Rectal smooth muscle tissue (tissue), 1 donor: Measurements from ENCODE around the gene MYO3B.
"Not testable (repeated sequence)": the region's sequence is repeated elsewhere in the genome, so short reads cannot be mapped to it uniquely, and the experiment has no call there.

Source experiments
- H3K27ac ChIP-seq: one replicate; pipeline ENCODE4 v1.7.0; 2013; ENCODE audit warnings: low read depth, low read length, inconsistent platforms
- H3K27me3 ChIP-seq: one replicate; pipeline ENCODE4 v1.7.0; 2013; ENCODE audit warnings: low read length; ENCODE audit not compliant: control insufficient read depth, insufficient read depth
- H3K36me3 ChIP-seq: one replicate; pipeline ENCODE4 v1.7.0; 2013; ENCODE audit warnings: low read length; ENCODE audit not compliant: control insufficient read depth, insufficient read depth
- H3K4me1 ChIP-seq: one replicate; pipeline ENCODE4 v1.7.0; 2013; ENCODE audit warnings: low read length; ENCODE audit not compliant: control insufficient read depth, insufficient read depth
- H3K4me3 ChIP-seq: one replicate; pipeline ENCODE4 v1.7.0; 2013; ENCODE audit warnings: low read length
- H3K9ac ChIP-seq: one replicate; pipeline ENCODE4 v1.7.0; 2013; ENCODE audit warnings: low read length

The MYO3B gene

DNA sequence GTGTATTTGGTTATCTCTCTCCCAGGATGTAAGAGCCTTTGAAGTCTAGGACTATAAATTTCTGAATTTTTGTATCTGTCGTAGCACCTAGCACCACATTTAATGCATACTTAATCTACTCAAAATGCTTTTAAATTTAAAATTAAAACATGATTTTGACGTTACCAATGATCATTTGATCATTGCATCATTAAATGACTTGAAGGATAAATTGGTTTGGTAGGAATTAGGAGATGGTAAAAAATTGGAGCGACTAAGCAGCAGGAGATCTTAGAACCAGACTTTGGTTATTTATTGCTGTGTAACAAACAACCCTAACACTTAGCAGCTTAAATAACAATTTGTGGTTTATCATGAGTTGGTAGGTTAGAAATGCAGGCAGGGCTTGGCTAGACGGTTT is 84.9 kb downstream of the MYO3B start:
- Histone ChIP-seq H3K27me3 (no peaks in the 10 kb centered on the region), H3K4me1 (no peaks in the 10 kb centered on the region), H3K4me3 (no peak overlapping the region), H3K36me3 (no peaks in the 10 kb centered on the region), H3K9ac (no peak overlapping the region), H3K27ac (no peak overlapping the region)

- not testable (repeated sequence) for H3K9ac ChIP-seq, H3K4me3 ChIP-seq, H3K27me3 ChIP-seq, H3K27ac ChIP-seq, H3K4me1 ChIP-seq, H3K36me3 ChIP-seq
Measured at GRCh38 chr2:170263728-170264521, 86.0 kb downstream of the MYO3B start.

DNA sequence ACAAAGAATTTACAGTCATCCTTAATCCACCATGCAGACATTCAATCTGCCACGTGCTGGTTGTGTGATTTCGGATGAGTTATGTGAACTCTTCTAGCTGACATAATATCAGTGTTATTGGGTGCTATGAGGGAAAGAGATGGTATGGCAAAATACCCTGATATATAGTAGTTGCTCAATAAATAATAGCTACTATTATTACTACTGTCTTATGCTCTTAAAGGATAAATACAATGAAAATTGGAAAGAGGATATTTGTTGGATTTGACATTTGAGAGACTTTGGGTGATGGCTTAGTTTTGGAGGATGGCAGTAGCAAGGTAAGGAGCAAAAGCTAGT is 86.5 kb downstream of the MYO3B start:
- no peaks in the 10 kb centered on the region for H3K4me1 ChIP-seq
- H3K36me3 ChIP-seq, result no peaks in the 10 kb centered on the region
- no peaks in the 10 kb centered on the region for H3K27me3 ChIP-seq
- H3K27ac ChIP-seq, result no peak overlapping the region
- no peak overlapping the region for H3K9ac ChIP-seq
- no peak overlapping the region for H3K4me3 ChIP-seq

DNA sequence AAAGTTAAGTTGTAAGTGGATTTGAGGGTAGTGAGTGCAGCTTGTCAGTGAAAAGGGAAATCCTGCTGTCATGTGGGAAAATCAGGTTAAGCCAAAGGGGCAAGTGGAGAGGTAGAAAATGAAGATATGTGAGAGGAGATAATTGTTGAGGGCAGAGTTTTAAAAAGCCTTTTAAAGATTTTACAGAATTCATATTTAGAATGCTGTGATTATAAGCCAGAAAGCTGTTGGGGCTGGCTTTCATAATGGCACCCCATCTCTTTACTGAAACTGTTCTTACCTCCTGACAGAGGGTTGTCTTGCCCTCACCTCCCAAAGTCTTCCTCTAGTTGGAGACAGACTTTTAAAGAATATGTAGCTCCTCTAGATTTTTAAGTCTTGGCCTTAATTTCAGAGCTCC is 86.9 kb downstream of the MYO3B start:
- Histone ChIP-seq H3K36me3 (no peaks in the 10 kb centered on the region), H3K4me3 (no peak overlapping the region), H3K9ac (no peak overlapping the region), H3K4me1 (no peaks in the 10 kb centered on the region), H3K27ac (no peak overlapping the region), H3K27me3 (no peaks in the 10 kb centered on the region)

DNA sequence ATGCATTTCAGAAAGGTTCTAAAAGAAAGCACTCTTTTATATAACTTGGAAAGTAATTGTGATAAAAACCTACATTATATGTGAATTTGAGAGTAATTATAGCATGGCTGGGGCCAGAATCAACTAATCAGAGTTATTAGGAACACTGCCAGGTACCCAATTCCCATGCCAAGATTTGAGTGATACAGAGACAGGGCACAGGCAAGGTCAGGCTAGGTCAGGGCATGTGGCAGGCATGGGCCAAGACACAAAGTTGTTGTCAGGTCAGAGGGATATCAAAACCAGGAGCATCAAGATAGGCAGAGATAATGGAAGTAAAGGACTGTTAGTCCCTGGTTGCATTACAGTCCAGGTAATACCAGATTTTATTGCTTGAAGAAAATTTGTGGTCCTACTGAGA is 87.4 kb downstream of the MYO3B start:
- H3K27me3 ChIP-seq, result no peaks in the 10 kb centered on the region
- H3K36me3 ChIP-seq, result no peaks in the 10 kb centered on the region
- no peak overlapping the region for H3K4me3 ChIP-seq
- no peak overlapping the region for H3K9ac ChIP-seq
- H3K4me1 ChIP-seq, result no peaks in the 10 kb centered on the region
- no peak overlapping the region for H3K27ac ChIP-seq

DNA sequence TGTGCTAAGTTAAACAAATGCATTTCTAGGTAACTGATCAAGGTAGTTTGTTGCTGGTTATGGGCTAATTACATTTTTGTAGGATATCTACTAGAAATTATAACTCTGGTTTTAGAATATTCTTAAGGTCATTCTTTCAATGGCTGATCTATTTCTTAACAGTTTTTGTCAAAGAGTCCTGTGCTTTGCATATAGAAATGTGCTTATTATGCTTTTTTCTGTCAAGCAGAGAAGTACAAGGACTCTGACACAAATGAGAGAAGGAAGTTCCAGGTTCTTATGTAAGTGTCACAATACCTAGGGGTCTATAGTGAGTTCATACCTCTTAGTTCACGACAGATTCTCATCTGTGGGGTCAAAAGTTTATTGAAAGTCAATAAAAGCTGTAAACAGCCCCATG is 88.4 kb downstream of the MYO3B start:
- no peaks in the 10 kb centered on the region for H3K36me3 ChIP-seq
- H3K27ac ChIP-seq, result no peak overlapping the region
- no peak overlapping the region for H3K9ac ChIP-seq
- no peaks in the 10 kb centered on the region for H3K27me3 ChIP-seq
- H3K4me3 ChIP-seq, result no peak overlapping the region
- no peaks in the 10 kb centered on the region for H3K4me1 ChIP-seq

DNA sequence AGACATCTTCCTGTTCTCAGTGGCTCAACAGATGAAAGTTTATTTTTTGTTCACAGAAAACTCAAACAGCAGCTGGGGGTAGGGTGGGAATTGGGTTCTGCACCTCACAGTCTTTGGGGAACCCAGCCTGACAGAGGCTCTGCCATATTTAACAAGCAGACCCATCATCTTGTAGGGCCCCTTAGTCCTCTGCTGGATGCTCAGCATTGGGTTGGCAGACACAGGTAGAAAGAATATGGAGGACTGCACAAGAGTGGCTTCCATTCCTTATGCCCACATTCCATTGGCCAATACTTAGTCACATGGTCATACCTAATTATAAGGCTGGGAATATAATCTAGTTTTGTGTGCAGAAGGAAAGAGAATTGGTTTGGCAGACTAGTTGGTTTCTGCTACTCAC is 89.1 kb downstream of the MYO3B start:
- Histone ChIP-seq H3K4me1 (no peaks in the 10 kb centered on the region), H3K27ac (no peak overlapping the region), H3K9ac (no peak overlapping the region)

DNA sequence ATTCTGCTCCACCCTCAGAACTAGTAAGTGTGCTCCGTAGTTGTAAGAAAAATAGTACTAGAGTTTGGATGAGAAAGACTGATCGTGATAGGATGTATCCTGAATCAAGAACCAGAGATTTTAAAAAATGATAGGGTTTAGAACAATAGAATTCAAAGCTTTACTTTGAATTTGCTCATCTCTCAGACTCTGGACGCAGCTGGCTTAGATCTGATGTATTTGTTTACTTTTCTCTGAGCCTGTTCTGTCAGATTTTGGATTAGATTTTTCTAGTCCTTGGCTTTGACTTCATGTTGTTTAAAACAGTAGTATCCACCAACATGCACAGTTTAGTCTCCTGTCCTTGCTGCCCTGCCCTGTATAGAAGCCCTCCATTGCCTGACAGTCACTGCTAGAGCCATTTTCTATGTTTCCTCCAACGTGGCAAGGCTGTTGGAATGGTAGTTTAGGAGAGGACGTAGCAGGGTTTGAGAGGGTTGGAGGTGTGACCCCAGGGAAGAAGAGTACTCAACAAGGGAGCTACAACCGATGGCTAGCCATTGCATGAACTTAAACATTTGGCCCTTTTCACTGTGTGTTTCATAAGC is 92.4 kb downstream of the MYO3B start:
- Histone ChIP-seq H3K4me1 (no peaks in the 10 kb centered on the region), H3K36me3 (no peaks in the 10 kb centered on the region), H3K27ac (no peak overlapping the region), H3K27me3 (no peaks in the 10 kb centered on the region), H3K4me3 (no peak overlapping the region), H3K9ac (no peak overlapping the region)

More for the DNA sequence above, 89.1 kb downstream of the MYO3B start:
- H3K4me3 ChIP-seq, result no peak overlapping the region
- H3K36me3 ChIP-seq, result no peaks in the 10 kb centered on the region
- H3K27me3 ChIP-seq, result no peaks in the 10 kb centered on the region

DNA sequence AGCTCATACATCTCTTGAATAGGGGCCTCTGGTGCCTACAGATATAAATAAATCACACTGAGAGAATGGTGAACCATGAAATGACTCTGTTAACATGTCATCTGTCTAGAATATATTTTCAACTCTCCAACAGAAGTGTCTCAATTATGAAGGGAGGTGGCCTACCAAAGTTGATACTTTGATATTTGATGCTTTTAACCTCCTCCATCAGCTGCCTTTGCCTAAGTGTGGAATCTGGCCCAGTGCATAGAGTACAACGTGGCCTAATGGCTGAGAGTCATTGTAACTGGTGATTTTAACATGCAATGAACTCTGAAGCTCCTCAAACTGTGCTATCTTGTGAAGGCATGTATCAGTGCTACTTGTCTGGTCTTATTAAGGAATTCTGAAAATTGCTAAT is 93.4 kb downstream of the MYO3B start:
- Histone ChIP-seq H3K4me1 (no peaks in the 10 kb centered on the region), H3K9ac (no peak overlapping the region), H3K27me3 (no peaks in the 10 kb centered on the region), H3K4me3 (no peak overlapping the region), H3K36me3 (no peaks in the 10 kb centered on the region), H3K27ac (no peak overlapping the region)

GRCh38 chr2:170276056-170276455 is 98.1 kb downstream of the MYO3B start:
- Histone ChIP-seq H3K27ac (no peak overlapping the region), H3K4me1 (no peaks in the 10 kb centered on the region), H3K27me3 (no peaks in the 10 kb centered on the region), H3K9ac (no peak overlapping the region), H3K36me3 (no peaks in the 10 kb centered on the region), H3K4me3 (no peak overlapping the region)

DNA sequence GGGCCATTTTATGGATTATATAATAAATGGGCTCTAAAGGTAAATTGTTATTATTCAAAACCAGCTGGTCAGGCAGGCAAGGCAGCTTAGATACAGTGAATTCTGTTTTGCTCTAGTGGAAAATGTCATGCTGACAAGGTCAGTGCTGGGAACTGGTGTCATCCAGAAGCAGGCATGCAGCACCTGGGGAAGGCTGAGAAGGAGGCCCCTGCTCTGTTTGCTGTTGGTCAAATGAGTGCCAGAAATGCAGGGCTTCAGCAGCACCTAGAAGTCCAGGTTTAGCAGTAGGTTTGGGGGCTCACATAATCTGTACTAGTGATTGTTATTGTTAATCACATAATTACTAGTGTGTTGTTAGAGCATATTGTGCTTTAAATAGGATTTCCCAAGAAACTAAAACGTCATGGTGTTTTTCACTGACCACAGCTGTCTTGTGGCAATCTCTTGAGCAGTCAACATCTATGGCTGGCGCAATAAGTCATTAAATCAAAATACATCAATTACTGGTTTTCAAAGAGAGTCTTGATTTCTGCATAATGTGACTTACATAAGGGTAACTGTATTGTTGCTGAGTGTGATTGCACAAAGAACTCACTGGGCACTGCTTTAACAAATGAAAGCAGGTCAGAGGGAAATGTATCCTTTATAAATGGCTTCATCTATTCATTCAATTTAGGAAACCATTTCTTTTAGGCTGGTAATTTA is 99.1 kb downstream of the MYO3B start:
- H3K9ac ChIP-seq, result no peak overlapping the region
- no peaks in the 10 kb centered on the region for H3K4me1 ChIP-seq
- H3K27me3 ChIP-seq, result no peaks in the 10 kb centered on the region
- no peak overlapping the region for H3K27ac ChIP-seq
- no peak overlapping the region for H3K4me3 ChIP-seq
- no peaks in the 10 kb centered on the region for H3K36me3 ChIP-seq

DNA sequence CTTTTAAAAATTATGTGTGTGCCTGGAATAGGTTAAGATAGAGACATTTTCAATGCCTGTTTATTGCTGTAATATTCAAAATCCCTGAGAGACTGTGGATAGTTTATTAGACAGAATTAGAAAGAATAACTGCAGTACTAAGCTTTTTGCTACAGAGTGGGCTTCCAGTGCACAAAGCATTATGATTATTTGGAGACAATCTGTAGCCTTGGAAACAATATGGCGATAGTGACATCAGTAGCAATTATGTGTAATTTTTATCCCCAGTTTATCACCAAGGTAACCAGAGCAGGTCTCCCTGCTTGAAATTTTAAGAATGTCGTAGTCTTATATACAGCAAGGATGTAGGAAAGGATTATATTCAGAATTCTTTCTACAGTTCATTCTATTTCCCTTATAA is 100.0 kb downstream of the MYO3B start:
- Histone ChIP-seq H3K36me3 (no peaks in the 10 kb centered on the region), H3K4me1 (no peaks in the 10 kb centered on the region), H3K27ac (no peak overlapping the region), H3K4me3 (no peak overlapping the region), H3K27me3 (no peaks in the 10 kb centered on the region), H3K9ac (no peak overlapping the region)

DNA sequence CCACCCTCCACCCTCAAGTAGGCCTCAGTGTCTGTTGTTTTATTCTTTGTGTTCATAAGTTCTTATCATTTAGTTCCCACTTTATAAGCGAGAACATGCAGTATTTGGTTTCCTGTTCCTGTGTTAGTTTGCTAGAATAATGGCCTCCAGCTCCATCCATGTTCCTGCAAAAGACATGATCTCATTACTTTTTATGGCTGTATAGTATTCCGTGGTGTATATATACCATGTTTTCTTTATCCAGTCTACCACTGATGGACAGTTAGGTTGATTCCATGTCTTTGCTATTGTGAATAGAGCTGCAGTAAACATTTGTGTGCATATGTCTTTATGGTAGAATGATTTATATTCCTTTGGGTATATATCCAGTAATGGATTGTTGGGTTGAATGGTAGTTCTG is 101.7 kb downstream of the MYO3B start:
- H3K4me3 ChIP-seq, H3K9ac ChIP-seq, H3K36me3 ChIP-seq, H3K4me1 ChIP-seq, H3K27me3 ChIP-seq, H3K27ac ChIP-seq: not testable (repeated sequence)
